ENCODE measurements around the gene LYRM4.

LYRM4 gene

GRCh38 chr6:5124526-5124925, 136.2 kb downstream of the LYRM4 start:
- no peaks in the 10 kb centered on the region for H3K36me3 ChIP-seq (ENCODE audit: insufficient read depth, low read length)
- no peaks in the 10 kb centered on the region for H3F3A ChIP-seq (ENCODE audit: insufficient read depth, low read length)
- H3K27me3 ChIP-seq (ENCODE audit: insufficient read depth, low read length): no peaks in the 10 kb centered on the region
- H3K79me2 ChIP-seq (ENCODE audit: insufficient read depth, low read length): no peaks in the 10 kb centered on the region
- no peak overlapping the region for H2AFZ ChIP-seq (ENCODE audit: low read length)
- H3K9me3 ChIP-seq (ENCODE audit: low read length): no peaks in the 10 kb centered on the region
- no peaks in the 10 kb centered on the region for H3K9me2 ChIP-seq (ENCODE audit: low read depth, low read length)
- no peak for TF ChIP-seq CTCF (IDR thresholded peaks at IDR 0.05; ENCODE audit: low read length)
- TF ChIP-seq EZH2 (IDR thresholded peaks at IDR 0.05; ENCODE audit: borderline replicate concordance, low read length): no peak
- no peak overlapping the region for H3K27ac ChIP-seq (ENCODE audit: low read depth, low read length, poor library complexity, severe bottlenecking)
- no peak overlapping the region for H3K4me2 ChIP-seq (ENCODE audit: low read length)
- H3K4me3 ChIP-seq (ENCODE audit: low read depth, low read length, poor library complexity, severe bottlenecking): no peak overlapping the region
- H4K20me1 ChIP-seq (ENCODE audit: insufficient read depth, low read length): no peaks in the 10 kb centered on the region
- H3K9ac ChIP-seq (ENCODE audit: low read length): no peak overlapping the region
- no peaks in the 10 kb centered on the region for H3K4me1 ChIP-seq (ENCODE audit: insufficient read depth, low read length, severe bottlenecking)

GRCh38 chr6:5123296-5124143, 137.2 kb downstream of the LYRM4 start:
- Histone ChIP-seq H3K9me2 (ENCODE audit: low read depth, low read length) (no peaks in the 10 kb centered on the region), H3K9me3 (ENCODE audit: low read length) (no peaks in the 10 kb centered on the region)

GRCh38 chr6:5122504-5123112, 138.1 kb downstream of the LYRM4 start:
- TF ChIP-seq EZH2 (IDR thresholded peaks at IDR 0.05; ENCODE audit: borderline replicate concordance, low read length) (no peak), CTCF (IDR thresholded peaks at IDR 0.05; ENCODE audit: low read length) (no peak)
- Histone ChIP-seq H3K79me2 (ENCODE audit: insufficient read depth, low read length) (no peaks in the 10 kb centered on the region), H3K9ac (ENCODE audit: low read length) (no peak overlapping the region), H2AFZ (ENCODE audit: low read length) (no peak overlapping the region), H3K27ac (ENCODE audit: low read depth, low read length, poor library complexity, severe bottlenecking) (no peak overlapping the region), H3K9me3 (ENCODE audit: low read length) (no peaks in the 10 kb centered on the region), H3K4me2 (ENCODE audit: low read length) (no peak overlapping the region), H3K36me3 (ENCODE audit: insufficient read depth, low read length) (no peaks in the 10 kb centered on the region), H4K20me1 (ENCODE audit: insufficient read depth, low read length) (no peaks in the 10 kb centered on the region), H3F3A (ENCODE audit: insufficient read depth, low read length) (no peaks in the 10 kb centered on the region), H3K9me2 (ENCODE audit: low read depth, low read length) (no peaks in the 10 kb centered on the region), H3K4me1 (ENCODE audit: insufficient read depth, low read length, severe bottlenecking) (no peaks in the 10 kb centered on the region), H3K27me3 (ENCODE audit: insufficient read depth, low read length) (no peaks in the 10 kb centered on the region), H3K4me3 (ENCODE audit: low read depth, low read length, poor library complexity, severe bottlenecking) (no peak overlapping the region)

More at GRCh38 chr6:5123296-5124143, 137.2 kb downstream of the LYRM4 start:
- no peak overlapping the region for H3K4me2 ChIP-seq (ENCODE audit: low read length)
- no peaks in the 10 kb centered on the region for H3K36me3 ChIP-seq (ENCODE audit: insufficient read depth, low read length)
- no peak overlapping the region for H3K4me3 ChIP-seq (ENCODE audit: low read depth, low read length, poor library complexity, severe bottlenecking)
- H3K27me3 ChIP-seq (ENCODE audit: insufficient read depth, low read length): no peaks in the 10 kb centered on the region
- H4K20me1 ChIP-seq (ENCODE audit: insufficient read depth, low read length): no peaks in the 10 kb centered on the region
- no peak overlapping the region for H3K27ac ChIP-seq (ENCODE audit: low read depth, low read length, poor library complexity, severe bottlenecking)
- H3F3A ChIP-seq (ENCODE audit: insufficient read depth, low read length): no peaks in the 10 kb centered on the region
- TF ChIP-seq EZH2 (IDR thresholded peaks at IDR 0.05; ENCODE audit: borderline replicate concordance, low read length): no peak
- no peak for TF ChIP-seq CTCF (IDR thresholded peaks at IDR 0.05; ENCODE audit: low read length)
- no peaks in the 10 kb centered on the region for H3K4me1 ChIP-seq (ENCODE audit: insufficient read depth, low read length, severe bottlenecking)
- no peaks in the 10 kb centered on the region for H3K79me2 ChIP-seq (ENCODE audit: insufficient read depth, low read length)
- H2AFZ ChIP-seq (ENCODE audit: low read length): no peak overlapping the region
- no peak overlapping the region for H3K9ac ChIP-seq (ENCODE audit: low read length)

Measured in OCI-LY1 (cell line).